GM12878 (cell line): Measurements from ENCODE around the gene CDC42EP1.

ENCODE experiments used
- CREB1 ChIP-seq: IDR thresholded peaks from 2 replicates; pipeline ENCODE4 v1.6.1; 2012; ENCODE audit warnings: low read depth, mild to moderate bottlenecking, inconsistent platforms
- NFXL1 ChIP-seq: fragments of 450-650 bp; IDR thresholded peaks from 2 replicates; pipeline ENCODE4 v1.6.1; 2017; ENCODE audit warnings: antibody characterized with exemption, mild to moderate bottlenecking, borderline replicate concordance
- RELA ChIP-seq: fragments of 450-650 bp; IDR thresholded peaks from 2 replicates; pipeline ENCODE4 v1.8.0; 2014; ENCODE audit warnings: borderline replicate concordance; ENCODE audit not compliant: partially characterized antibody
- TF ChIP-seq, protein P1 (sequence below), 3 experiments: IDR thresholded peaks in 2 of 3; conservative IDR thresholded peaks in 1 of 3; 2 replicates each; pipeline ENCODE4 v1.5.1; 2011; ENCODE audit warnings: low read depth in 3 of 3, low read length in 3 of 3, mild to moderate bottlenecking in 3 of 3, control low read depth in 2 of 3, moderate library complexity in 2 of 3, inconsistent platforms in 1 of 3, mixed read lengths in 1 of 3; ENCODE audit not compliant: control insufficient read depth in 2 of 3, insufficient read depth in 1 of 3; ENCODE audit errors: extremely low read depth in 1 of 3

DNA sequence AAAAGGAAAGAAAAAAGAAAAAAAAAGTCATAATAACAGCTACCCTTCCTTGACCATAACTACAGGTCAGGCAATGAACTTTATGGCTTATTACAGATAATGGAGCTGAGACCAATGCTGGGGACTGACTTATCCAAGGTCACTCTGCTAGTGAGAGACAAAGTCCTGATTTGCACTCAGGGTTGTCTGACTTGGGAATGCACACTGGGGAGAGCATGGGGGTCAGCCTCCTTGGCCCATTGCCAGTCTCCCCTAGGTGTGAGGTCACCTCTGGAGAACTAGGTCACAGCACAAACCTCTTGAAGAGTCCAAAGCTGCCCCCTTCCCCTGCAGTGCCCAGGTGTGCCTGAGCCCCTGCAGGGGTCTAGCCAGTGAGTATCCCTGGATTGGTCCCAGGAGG is 5.3 kb upstream of the CDC42EP1 start:
- TF ChIP-seq NFXL1 (no peak), RELA (no peak), CREB1 (no peak)
- TF ChIP-seq, protein P1, sequence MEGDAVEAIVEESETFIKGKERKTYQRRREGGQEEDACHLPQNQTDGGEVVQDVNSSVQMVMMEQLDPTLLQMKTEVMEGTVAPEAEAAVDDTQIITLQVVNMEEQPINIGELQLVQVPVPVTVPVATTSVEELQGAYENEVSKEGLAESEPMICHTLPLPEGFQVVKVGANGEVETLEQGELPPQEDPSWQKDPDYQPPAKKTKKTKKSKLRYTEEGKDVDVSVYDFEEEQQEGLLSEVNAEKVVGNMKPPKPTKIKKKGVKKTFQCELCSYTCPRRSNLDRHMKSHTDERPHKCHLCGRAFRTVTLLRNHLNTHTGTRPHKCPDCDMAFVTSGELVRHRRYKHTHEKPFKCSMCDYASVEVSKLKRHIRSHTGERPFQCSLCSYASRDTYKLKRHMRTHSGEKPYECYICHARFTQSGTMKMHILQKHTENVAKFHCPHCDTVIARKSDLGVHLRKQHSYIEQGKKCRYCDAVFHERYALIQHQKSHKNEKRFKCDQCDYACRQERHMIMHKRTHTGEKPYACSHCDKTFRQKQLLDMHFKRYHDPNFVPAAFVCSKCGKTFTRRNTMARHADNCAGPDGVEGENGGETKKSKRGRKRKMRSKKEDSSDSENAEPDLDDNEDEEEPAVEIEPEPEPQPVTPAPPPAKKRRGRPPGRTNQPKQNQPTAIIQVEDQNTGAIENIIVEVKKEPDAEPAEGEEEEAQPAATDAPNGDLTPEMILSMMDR (IDR thresholded peaks at IDR 0.05 in 2 of 3, conservative IDR thresholded peaks at IDR 0.05 in 1 of 3; ENCODE audit: control insufficient read depth in 2 of 3, extremely low read depth in 1 of 3, insufficient read depth in 1 of 3, low read depth in 3 of 3, low read length in 3 of 3) = no peak
